K562 (cell line): Measurements from ENCODE around the gene MFAP2. TPM values are rescaled to one million over a fixed set of nuclear protein-coding genes. Genes with fewer than 3 reads are reported as not detected.

Experiments
- ATAC-seq: fragments of 200-7000 bp; cut with Tn5 transposase; 3 replicates; pipeline ENCODE4 v1.9.1; 2020; ENCODE audit warnings: moderate library complexity
- BruUV-seq: library from RNA; stranded (reverse); fragments of 400-500 nt; replicated peaks from 2 replicates; lab custom pipeline; 2021; lab: Mats Ljungman, UMichigan
- CTCF ChIA-PET: fragments of 300-600 bp; formaldehyde crosslinking; extraction: SDS; loops from one replicate; lab custom pipeline; 2021; ENCODE audit warnings: low intra/inter-chr PET ratio; lab: Yijun Ruan, JAX
- POLR2A ChIA-PET: fragments of 300-600, 350-650 bp; sonication (Branson Sonifier 250); formaldehyde crosslinking; extraction: SDS; loops from one replicate; lab custom pipeline; 2021; ENCODE audit warnings: antibody characterized with exemption, inconsistent platforms; lab: Yijun Ruan, JAX
- DNase-seq, 4 experiments: peaks; one replicate each; pipeline versions ENCODE4 v3.0.0 to v3.0.0-alpha.2; 2011 to 2018; ENCODE audit warnings: low spot score in 3 of 4, mixed read lengths in 3 of 4; ENCODE audit errors: extremely low read depth in 1 of 4
- FAIRE-seq: peaks from 2 replicates; lab custom pipeline; 2011; peaks lifted over from hg19 to GRCh38; lab: Jason Lieb, UNC
- H2AFZ ChIP-seq: 2 replicates; pipeline ENCODE4 v1.6.0; 2011; ENCODE audit warnings: low read depth, low read length, control low read depth, inconsistent platforms
- H3K27ac ChIP-seq: fragments of 200-600 bp; 3 replicates; pipeline ENCODE4 v1.8.0; 2011; ENCODE audit warnings: low read depth, mild to moderate bottlenecking, control low read depth, inconsistent platforms, low read length, moderate library complexity, mixed read lengths; ENCODE audit errors: extremely low read depth
- H3K27me3 ChIP-seq, 2 experiments: fragments of 300-600 bp in 1 of 2; 2 replicates in 1 of 2; 3 replicates in 1 of 2; pipeline versions ENCODE4 v1.6.0 to v1.8.0; 2011; ENCODE audit warnings: inconsistent platforms in 2 of 2, low read length in 2 of 2, mild to moderate bottlenecking in 1 of 2, mixed read lengths in 1 of 2, moderate library complexity in 1 of 2; ENCODE audit not compliant: control insufficient read depth in 2 of 2, insufficient read depth in 2 of 2
- H3K36me3 ChIP-seq: fragments of 300-600 bp; 3 replicates; pipeline ENCODE4 v1.8.0; 2011; ENCODE audit warnings: mild to moderate bottlenecking, low read length, inconsistent platforms; ENCODE audit not compliant: control insufficient read depth, insufficient read depth
- H3K4me1 ChIP-seq, 2 experiments: fragments of 200-600 bp in 1 of 2; replicated peaks in 1 of 2; 2 replicates in 1 of 2; 3 replicates in 1 of 2; pipeline versions ENCODE4 v1.5.1 to v1.8.0; 2011; ENCODE audit warnings: inconsistent platforms in 2 of 2, low read length in 2 of 2, mild to moderate bottlenecking in 1 of 2, mixed read lengths in 1 of 2, moderate library complexity in 1 of 2; ENCODE audit not compliant: control insufficient read depth in 2 of 2, insufficient read depth in 2 of 2
- H3K4me2 ChIP-seq: 2 replicates; pipeline ENCODE4 v1.6.1; 2011; ENCODE audit warnings: low read length, control low read depth, inconsistent platforms, mixed read lengths; ENCODE audit not compliant: insufficient read depth
- H3K4me3 ChIP-seq: fragments of 200-600 bp; sonication (generic), shearing (Covaris generic); 2 replicates; pipeline ENCODE4 v1.5.1; 2016; ENCODE audit warnings: control low read depth, inconsistent platforms
- H3K79me2 ChIP-seq: fragments of 200-600 bp; 3 replicates; pipeline ENCODE4 v1.8.0; 2011; ENCODE audit warnings: low read length, inconsistent platforms; ENCODE audit not compliant: control insufficient read depth, insufficient read depth
- H3K9ac ChIP-seq, 2 experiments: 2 replicates each; pipeline versions ENCODE4 v1.6.0 to v1.6.1; 2011; ENCODE audit warnings: low read depth in 2 of 2, low read length in 2 of 2, control low read depth in 1 of 2, inconsistent platforms in 1 of 2, mild to moderate bottlenecking in 1 of 2, mixed read lengths in 1 of 2; ENCODE audit not compliant: insufficient read depth in 1 of 2
- H3K9me1 ChIP-seq: one replicate; pipeline ENCODE4 v1.6.0; 2011; ENCODE audit warnings: inconsistent platforms, mild to moderate bottlenecking, low read length, moderate library complexity; ENCODE audit not compliant: control insufficient read depth, insufficient read depth
- H3K9me3 ChIP-seq: replicated peaks from 2 replicates; pipeline ENCODE4 v1.5.1; 2011; ENCODE audit warnings: low read depth, low read length, inconsistent platforms; ENCODE audit not compliant: control insufficient read depth, insufficient read depth
- H4K20me1 ChIP-seq: replicated peaks from 2 replicates; pipeline ENCODE4 v1.6.1; 2011; ENCODE audit warnings: low read length, inconsistent platforms, mixed read lengths; ENCODE audit not compliant: control insufficient read depth, insufficient read depth
- ADNP ChIP-seq: fragments of 200-800 bp; sonication (Bioruptor generic); IDR thresholded peaks from 2 replicates; pipeline ENCODE4 v1.6.1; 2016; ENCODE audit warnings: missing genetic modification characterization, missing compliant biosample characterization
- BCOR ChIP-seq: fragments of 450-650 bp; IDR thresholded peaks from 2 replicates; pipeline ENCODE4 v1.6.1; 2016
- CHD4 ChIP-seq: fragments of 200-600 bp; sonication (generic); IDR thresholded peaks from 3 replicates; pipeline ENCODE4 v1.6.1; 2012; ENCODE audit warnings: low read depth, mild to moderate bottlenecking, mixed read lengths, low read length, inconsistent platforms; ENCODE audit not compliant: insufficient read depth, insufficient replicate concordance, poor library complexity, severe bottlenecking
- ESRRA ChIP-seq: fragments of 450-650 bp; IDR thresholded peaks from 2 replicates; pipeline ENCODE4 v1.6.1; 2014; ENCODE audit warnings: low read depth, mild to moderate bottlenecking, moderate library complexity, borderline replicate concordance
- HDAC1 ChIP-seq, 2 experiments: fragments of 450-650 bp; IDR thresholded peaks; 2 replicates each; pipeline ENCODE4 v1.6.1; 2016 to 2017; ENCODE audit warnings: inconsistent platforms in 1 of 2, mild to moderate bottlenecking in 1 of 2, moderate library complexity in 1 of 2
- HDAC2 ChIP-seq: fragments of 450-650 bp; IDR thresholded peaks from 2 replicates; pipeline ENCODE4 v1.6.1; 2016; ENCODE audit warnings: mild to moderate bottlenecking
- KDM1A ChIP-seq, 2 experiments: fragments of 450-650 bp; IDR thresholded peaks; 2 replicates each; pipeline ENCODE4 v1.6.1; 2016; ENCODE audit warnings: mild to moderate bottlenecking in 2 of 2
- POLR2AphosphoS5 ChIP-seq: IDR thresholded peaks from 2 replicates; pipeline ENCODE4 v1.6.1; 2011; ENCODE audit warnings: mild to moderate bottlenecking, low read depth, low read length, moderate library complexity; ENCODE audit not compliant: control insufficient read depth, insufficient read depth
- POU5F1 ChIP-seq: fragments of 150-350 bp; IDR thresholded peaks from 2 replicates; pipeline ENCODE4 v1.6.1; 2014; ENCODE audit warnings: borderline replicate concordance, low read length, low read depth, mild to moderate bottlenecking; ENCODE audit not compliant: partially characterized antibody
- RBM25 ChIP-seq: fragments of 200-400 bp; formaldehyde crosslinking; IDR thresholded peaks from 2 replicates; pipeline ENCODE4 v1.6.1; 2018; ENCODE audit warnings: low read length, low read depth, moderate library complexity; ENCODE audit not compliant: severe bottlenecking
- RCOR1 ChIP-seq, 2 experiments: IDR thresholded peaks; 2 replicates each; pipeline ENCODE4 v1.6.1; 2012; ENCODE audit warnings: low read depth in 2 of 2, low read length in 2 of 2, borderline replicate concordance in 1 of 2, improper control_type of control experiment in 1 of 2
- SMARCA5 ChIP-seq: fragments of 450-650 bp; IDR thresholded peaks from 2 replicates; pipeline ENCODE4 v1.6.1; 2016
- ZBTB7A ChIP-seq: IDR thresholded peaks from 2 replicates; pipeline ENCODE4 v1.6.1; 2011; ENCODE audit warnings: low read depth, mild to moderate bottlenecking, low read length, moderate library complexity, borderline replicate concordance; ENCODE audit not compliant: control insufficient read depth
- WGBS: fragments of 100-300 bp; shearing (Covaris generic); methylation state at CpG from one replicate; pipeline ENCODE4 v1.1.6; 2016; ENCODE audit warnings: low coverage, mixed read lengths; ENCODE audit not compliant: insufficient coverage; ENCODE audit errors: missing lambda C conversion rate; 5-methylcytosine and 5-hydroxymethylcytosine counted together
- in situ Hi-C: fragments of 300-500 bp; cut with MboI; formaldehyde crosslinking; loops from 4 replicates; pipeline ENCODE4 v1.15.0; 2018; ENCODE audit warnings: inconsistent platforms, mixed read lengths
- intact Hi-C: fragments of 100-400 bp; cut with micrococcal nuclease; formaldehyde crosslinking; loops from 2 replicates; pipeline ENCODE4 v1.14.2; 2022
- polyA plus RNA-seq, 8 experiments: library from polyadenylated mRNA; depleted of rRNA in 4 of 8; stranded (reverse) in 5 of 8; unstranded in 3 of 8; fragments of >200 nt; fragmentation: Nextera tagmentation in 2 of 8; fragmentation: Illumina TruSeq in 1 of 8; extraction: Ambion mirVana in 2 of 8; extraction: Trizol in 1 of 8; gene quantifications; 2 replicates each; pipeline versions ENCODE4 v1.2.1 to v1.2.3, GENCODE V29; 2011 to 2014; ENCODE audit warnings: inconsistent platforms in 1 of 8, missing spikeins in 1 of 8
- total RNA-seq, 7 experiments: library from RNA; depleted of rRNA in 6 of 7; stranded (reverse); fragments of >200 nt in 6 of 7; fragmentation: Illumina TruSeq in 2 of 7; extraction: Trizol in 2 of 7; gene quantifications; 2 replicates each; pipeline versions ENCODE4 v1.2.1 to v1.2.3, GENCODE V29; 2011 to 2021; ENCODE audit warnings: low replicate concordance in 1 of 7
- TF ChIP-seq, protein P1 (sequence below), 2 experiments: fragments of 450-650 bp; IDR thresholded peaks; 2 replicates each; pipeline ENCODE4 v1.6.1; 2016

Gene MFAP2
- total and polyA plus RNA-seq, 9 of the 15 experiments (the other 6 are each of a cell fraction or from before 2014, with no cell fraction given) = not detected

DNA sequence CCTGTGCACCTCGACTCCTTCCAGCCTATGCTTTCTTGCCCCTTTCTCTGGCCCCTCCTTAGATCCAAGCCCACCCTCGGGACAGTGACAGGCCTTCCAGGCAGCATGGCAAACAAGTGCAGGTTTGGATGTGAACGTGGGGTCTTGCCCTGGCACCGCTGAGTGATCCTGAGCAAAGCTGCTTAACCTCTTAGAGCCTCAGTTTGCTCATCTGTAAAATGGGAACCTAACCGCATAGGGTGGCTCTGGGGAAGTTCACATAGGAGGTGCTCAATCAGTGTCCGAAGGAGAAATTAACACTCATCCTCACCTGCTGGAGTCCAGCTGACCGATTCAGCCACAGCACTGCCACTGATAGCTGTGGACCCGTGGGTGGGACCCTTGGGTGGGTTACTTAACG lies 7.2 kb downstream of the MFAP2 start:
- Histone ChIP-seq H3K79me2 (no peaks in the 10 kb centered on the region), H3K36me3 (no peaks in the 10 kb centered on the region), H3K4me3 (no peak overlapping the region), H3K4me2 (no peak overlapping the region), H2AFZ (no peak overlapping the region), H3K9ac (no peak overlapping the region), H3K9me1 (no peaks in the 10 kb centered on the region), H3K27ac (no peak overlapping the region), H3K27me3 (peaks cover 25 to 43% of the 10 kb centered on the region in 2 experiments), H4K20me1 (peaks cover 15% of the 10 kb centered on the region), H3K9me3 (no peaks in the 10 kb centered on the region), H3K4me1 (peaks cover 0 to 49% of the 10 kb centered on the region in 2 experiments; a peak in 2 of 5 replicates)
- peak; percentile 91 for TF ChIP-seq SMARCA5
- 0 out of 2 replicates have a peak, but pooled peaks have one; percentile 8 for TF ChIP-seq ZBTB7A
- TF ChIP-seq HDAC2 = peak; percentile 69; the same call in 1 of the 2 replicates
- TF ChIP-seq, protein P1, sequence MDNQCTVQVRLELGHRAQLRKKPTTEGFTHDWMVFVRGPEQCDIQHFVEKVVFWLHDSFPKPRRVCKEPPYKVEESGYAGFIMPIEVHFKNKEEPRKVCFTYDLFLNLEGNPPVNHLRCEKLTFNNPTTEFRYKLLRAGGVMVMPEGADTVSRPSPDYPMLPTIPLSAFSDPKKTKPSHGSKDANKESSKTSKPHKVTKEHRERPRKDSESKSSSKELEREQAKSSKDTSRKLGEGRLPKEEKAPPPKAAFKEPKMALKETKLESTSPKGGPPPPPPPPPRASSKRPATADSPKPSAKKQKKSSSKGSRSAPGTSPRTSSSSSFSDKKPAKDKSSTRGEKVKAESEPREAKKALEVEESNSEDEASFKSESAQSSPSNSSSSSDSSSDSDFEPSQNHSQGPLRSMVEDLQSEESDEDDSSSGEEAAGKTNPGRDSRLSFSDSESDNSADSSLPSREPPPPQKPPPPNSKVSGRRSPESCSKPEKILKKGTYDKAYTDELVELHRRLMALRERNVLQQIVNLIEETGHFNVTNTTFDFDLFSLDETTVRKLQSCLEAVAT (IDR thresholded peaks at IDR 0.05) = no peak
- TF ChIP-seq RBM25 = peak; percentile 96
- peak; percentile 67 for TF ChIP-seq ADNP (tag)
- peak; percentile 92 for TF ChIP-seq BCOR
- TF ChIP-seq ESRRA = peak; percentile 13; the same call in 1 of the 2 replicates
- no peak for TF ChIP-seq POU5F1
- peak; percentile 70 to 87; a peak in 3 of 4 replicates for TF ChIP-seq KDM1A (IDR thresholded peaks at IDR 0.05)
- peak in 1 of 2 experiments; percentile 49; a peak in 1 of 4 replicates for TF ChIP-seq RCOR1 (IDR thresholded peaks at IDR 0.05; ENCODE audit: borderline replicate concordance in 1 of 2, low read depth in 2 of 2, low read length in 2 of 2)
- no peak for TF ChIP-seq POLR2AphosphoS5
- TF ChIP-seq HDAC1 (IDR thresholded peaks at IDR 0.05) = 0 out of 4 replicates have a peak, but pooled peaks of 1 of the 2 experiments have one; percentile 18
- TF ChIP-seq CHD4 = peak; percentile 76
- intact Hi-C loops = no loop called here
- ChIA-PET POLR2A (interaction anchor here (1.7 kb wide), 1 partner anchor 12 kb away, joined by 4 read pairs; no protein-coding TSS in a partner anchor), CTCF (no interaction called here)
- ATAC-seq (no peak), FAIRE-seq (peak; percentile 29), DNase-seq (no peak)
- WGBS = 24% methylated on average over 9 of the region's 9 CpGs
- no TSS peak for BruUV-seq
- in situ Hi-C loops = no loop called here
